ENCODE data around the gene THOC5. TPM values are rescaled to one million over a fixed set of nuclear protein-coding genes. Genes with fewer than 3 reads are reported as not detected.

The THOC5 gene
- total and polyA plus RNA-seq, 4 donors = 21.0 to 51.8 (median 27.9) TPM

- Histone ChIP-seq H3K36me3 (ENCODE audit: control insufficient read depth in 4 of 4, insufficient read depth in 4 of 4, low read length in 4 of 4) (no peaks in the 10 kb centered on the region), H3K27ac (ENCODE audit: low read depth in 1 of 2, low read length in 1 of 2) (no peak overlapping the region), H3K9ac (ENCODE audit: insufficient read depth in 1 of 2, low read length in 2 of 2) (no peak overlapping the region), H3K4me3 (no peak overlapping the region), H3K9me3 (ENCODE audit: control insufficient read depth in 4 of 4, insufficient read depth in 3 of 4, low read length in 3 of 4) (peaks cover 0 to 6% (median 0%) of the 10 kb centered on the region in 4 donors), H3K4me1 (ENCODE audit: control insufficient read depth in 5 of 5, insufficient read depth in 5 of 5, low read length in 5 of 5) (no peaks in the 10 kb centered on the region), H3K27me3 (ENCODE audit: control insufficient read depth in 3 of 3, insufficient read depth in 3 of 3, low read length in 2 of 3) (no peaks in the 10 kb centered on the region)
- ATAC-seq (ENCODE audit: insufficient read depth, low FRiP score) = peak; percentile 85
- DNase-seq = peak; percentile 33 to 73 (median 58)
- WGBS, 2 donors = 21 to 25% methylated on average over 54 of the region's 54 CpGs
- TF ChIP-seq CTCF (IDR thresholded peaks at IDR 0.05; ENCODE audit: control extremely low read depth, extremely low read depth) = peak; percentile 32
Observed at GRCh38 chr22:29470159-29470855, 83.2 kb downstream of the THOC5 start.

GRCh38 chr22:29469755-29470154 is 83.8 kb downstream of the THOC5 start:
- TF ChIP-seq CTCF (IDR thresholded peaks at IDR 0.05; ENCODE audit: control extremely low read depth, extremely low read depth) = no peak
- Histone ChIP-seq H3K27me3 (ENCODE audit: control insufficient read depth in 3 of 3, insufficient read depth in 3 of 3, low read length in 2 of 3) (no peaks in the 10 kb centered on the region), H3K4me1 (ENCODE audit: control insufficient read depth in 5 of 5, insufficient read depth in 5 of 5, low read length in 5 of 5) (no peaks in the 10 kb centered on the region), H3K36me3 (ENCODE audit: control insufficient read depth in 4 of 4, insufficient read depth in 4 of 4, low read length in 4 of 4) (no peaks in the 10 kb centered on the region), H3K9me3 (ENCODE audit: control insufficient read depth in 4 of 4, insufficient read depth in 3 of 4, low read length in 3 of 4) (peaks cover 0 to 6% (median 0%) of the 10 kb centered on the region in 4 donors), H3K27ac (ENCODE audit: low read depth in 1 of 2, low read length in 1 of 2) (no peak overlapping the region), H3K9ac (ENCODE audit: insufficient read depth in 1 of 2, low read length in 2 of 2) (no peak overlapping the region), H3K4me3 (no peak overlapping the region)
- WGBS, 2 donors = 49 to 50% methylated on average over 9 of the region's 9 CpGs
- DNase-seq = peak in 2 of 3 donors; percentile 29 to 42
- peak; percentile 59 for ATAC-seq (ENCODE audit: insufficient read depth, low FRiP score)

- Histone ChIP-seq H3K27me3 (ENCODE audit: control insufficient read depth in 3 of 3, insufficient read depth in 3 of 3, low read length in 2 of 3) (no peaks in the 10 kb centered on the region), H3K9ac (ENCODE audit: insufficient read depth in 1 of 2, low read length in 2 of 2) (no peak overlapping the region), H3K4me1 (ENCODE audit: control insufficient read depth in 5 of 5, insufficient read depth in 5 of 5, low read length in 5 of 5) (no peaks in the 10 kb centered on the region), H3K9me3 (ENCODE audit: control insufficient read depth in 4 of 4, insufficient read depth in 3 of 4, low read length in 3 of 4) (no peaks in the 10 kb centered on the region), H3K4me3 (no peak overlapping the region), H3K36me3 (ENCODE audit: control insufficient read depth in 4 of 4, insufficient read depth in 4 of 4, low read length in 4 of 4) (no peaks in the 10 kb centered on the region), H3K27ac (ENCODE audit: low read depth in 1 of 2, low read length in 1 of 2) (no peak overlapping the region)
- no peak for TF ChIP-seq CTCF (IDR thresholded peaks at IDR 0.05; ENCODE audit: control extremely low read depth, extremely low read depth)
- WGBS, 2 donors = 86 to 94% methylated on average over 7 of the region's 7 CpGs
- DNase-seq (no peak), ATAC-seq (ENCODE audit: insufficient read depth, low FRiP score) (no peak)
Observed at GRCh38 chr22:29464581-29464980, 89.0 kb downstream of the THOC5 start.

GRCh38 chr22:29463629-29464028 is 89.9 kb downstream of the THOC5 start:
- Histone ChIP-seq H3K27ac (ENCODE audit: low read depth in 1 of 2, low read length in 1 of 2) (no peak overlapping the region), H3K4me3 (no peak overlapping the region), H3K36me3 (ENCODE audit: control insufficient read depth in 4 of 4, insufficient read depth in 4 of 4, low read length in 4 of 4) (no peaks in the 10 kb centered on the region), H3K4me1 (ENCODE audit: control insufficient read depth in 5 of 5, insufficient read depth in 5 of 5, low read length in 5 of 5) (no peaks in the 10 kb centered on the region), H3K27me3 (ENCODE audit: control insufficient read depth in 3 of 3, insufficient read depth in 3 of 3, low read length in 2 of 3) (no peaks in the 10 kb centered on the region), H3K9me3 (ENCODE audit: control insufficient read depth in 4 of 4, insufficient read depth in 3 of 4, low read length in 3 of 4) (no peaks in the 10 kb centered on the region), H3K9ac (ENCODE audit: insufficient read depth in 1 of 2, low read length in 2 of 2) (no peak overlapping the region)
- DNase-seq (no peak), ATAC-seq (ENCODE audit: insufficient read depth, low FRiP score) (no peak)
- 89 to 96% methylated on average over 7 of the region's 7 CpGs for WGBS, 2 donors
- TF ChIP-seq CTCF (IDR thresholded peaks at IDR 0.05; ENCODE audit: control extremely low read depth, extremely low read depth) = no peak

Measured in lung (tissue), 12 donors.